Measurements from ENCODE around the gene FAM43A.

DNA sequence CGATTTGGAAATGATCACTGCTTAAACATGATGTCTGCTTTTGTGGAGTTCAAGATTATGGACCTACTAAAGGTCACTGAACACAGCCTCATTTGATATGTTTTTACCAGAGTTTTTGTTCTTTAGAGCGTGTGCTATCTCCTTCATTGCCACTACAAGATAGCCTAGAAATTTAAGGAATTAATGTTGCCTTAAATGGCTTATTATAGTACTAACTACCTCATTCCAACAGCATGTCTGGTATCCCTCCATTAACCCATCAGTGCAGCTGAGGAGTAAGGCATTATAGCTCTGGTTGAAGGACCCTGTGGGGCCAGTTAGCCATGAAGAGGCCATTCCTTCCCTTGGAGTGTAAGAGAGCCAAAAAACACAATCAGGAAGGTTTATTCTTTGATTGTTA lies 2.3 kb upstream of the FAM43A start:
- TF ChIP-seq SUZ12 (IDR thresholded peaks at IDR 0.05; ENCODE audit: extremely low read depth, insufficient read depth, insufficient read length) (no peak), YY1 (IDR thresholded peaks at IDR 0.05; ENCODE audit: insufficient read depth, insufficient read length) (no peak)
